Stomach (tissue), 9 donors: ENCODE results near the gene SPRY1. TPM values are rescaled to one million over a fixed set of nuclear protein-coding genes. Genes with fewer than 3 reads are reported as not detected.

Experiments
- DNase-seq, 2 donors: peaks; one replicate each; pipeline versions ENCODE4 v3.0.0 to v3.0.0-alpha.2; 2013 to 2019
- H3K27ac ChIP-seq, 5 donors: fragments of 200-600 bp in 4 of 5; sonication (generic) in 4 of 5; one replicate each; pipeline ENCODE4 v1.5.1; 2013 to 2019; ENCODE audit warnings: mild to moderate bottlenecking in 1 of 5, moderate library complexity in 1 of 5
- H3K27me3 ChIP-seq, 3 donors: fragments of 200-600 bp; sonication (generic); one replicate each; pipeline ENCODE4 v1.5.1; 2017 to 2019; ENCODE audit warnings: mixed run types in 1 of 3
- H3K36me3 ChIP-seq, 4 donors: fragments of 200-600 bp; sonication (generic); 1 replicate in 3 of 4; 2 replicates in 1 of 4; pipeline ENCODE4 v1.5.1; 2016 to 2019
- H3K4me1 ChIP-seq, 4 donors: fragments of 200-600 bp; sonication (generic); one replicate each; pipeline ENCODE4 v1.5.1; 2016 to 2019
- H3K4me3 ChIP-seq, 4 donors: fragments of 200-600 bp; sonication (generic) in 3 of 4; one replicate each; pipeline ENCODE4 v1.5.1; 2016 to 2019; ENCODE audit warnings: mild to moderate bottlenecking in 1 of 4
- H3K9me3 ChIP-seq, 4 donors: fragments of 200-600 bp; sonication (generic); one replicate each; pipeline ENCODE4 v1.5.1; 2016 to 2019
- CTCF ChIP-seq, 7 experiments: fragments of 450-650 bp in 4 of 7; fragments of 200-600 bp in 3 of 7; sonication (generic) in 3 of 7; IDR thresholded peaks; one replicate each; pipeline ENCODE4 v1.5.1; 2016 to 2019; ENCODE audit warnings: antibody characterized with exemption in 7 of 7, control low read depth in 2 of 7, mild to moderate bottlenecking in 1 of 7
- EP300 ChIP-seq: sonication (generic); formaldehyde crosslinking; IDR thresholded peaks from one replicate; pipeline ENCODE4 v1.6.1; 2017; ENCODE audit warnings: antibody characterized with exemption
- POLR2A ChIP-seq, 4 donors: fragments of 450-650 bp; IDR thresholded peaks; one replicate each; pipeline ENCODE4 v1.6.1; 2016; ENCODE audit warnings: antibody characterized with exemption in 4 of 4, control low read depth in 2 of 4, mild to moderate bottlenecking in 1 of 4, moderate library complexity in 1 of 4
- POLR2AphosphoS5 ChIP-seq, 3 donors: sonication (generic); formaldehyde crosslinking; IDR thresholded peaks; one replicate each; pipeline ENCODE4 v1.6.1; 2016; ENCODE audit warnings: antibody characterized with exemption in 3 of 3
- WGBS, 5 donors: extraction: QIAGEN DNeasy Blood & Tissue Kit in 3 of 5; methylation state at CpG; one replicate each; pipeline versions ENCODE4 v1.1.5 to v1.1.7; 2013 to 2018; 5-methylcytosine and 5-hydroxymethylcytosine counted together
- intact Hi-C: fragments of 100-400 bp; cut with DNase I; formaldehyde crosslinking; loops from one replicate; pipeline ENCODE4 v1.15.1; 2023; ENCODE audit warnings: low total_unique reads
- polyA plus RNA-seq, 3 donors: library from polyadenylated mRNA; stranded (reverse); fragments of 200-250 nt; gene quantifications; one replicate each; pipeline ENCODE4 v1.2.3, GENCODE V29; 2013
- total RNA-seq, 5 donors: library from RNA; depleted of rRNA; stranded (reverse); fragments of >200 nt; gene quantifications; one replicate each; pipeline versions ENCODE4 v1.1.0 to v1.2.3, GENCODE V29; 2014 to 2016
- donor health status: healthy with polysubstance abuse.
- donor health status: Bipolar disorder and iron deficiency.
- donor health status: healthy.

Gene SPRY1
- total and polyA plus RNA-seq, 8 donors, result 15.7 to 85.2 (median 49.3) TPM

GRCh38 chr4:123379392-123379791 lies 17.2 kb upstream of the SPRY1 start:
- DNase-seq, result no peak
- WGBS, 5 donors, result 73 to 84% (median 84%) methylated on average over 1 of the region's 1 CpG
- intact Hi-C loops, result no loop called here
- TF ChIP-seq CTCF (IDR thresholded peaks at IDR 0.05) (no peak), POLR2AphosphoS5 (IDR thresholded peaks at IDR 0.05) (no peak), POLR2A (IDR thresholded peaks at IDR 0.05) (no peak), EP300 (no peak)
- H3K4me1 ChIP-seq, result no peaks in the 10 kb centered on the region
- H3K4me3 ChIP-seq, result no peak overlapping the region
- H3K36me3 ChIP-seq, result no peaks in the 10 kb centered on the region
- H3K9me3 ChIP-seq, result no peaks in the 10 kb centered on the region
- no peak overlapping the region for H3K27ac ChIP-seq
- H3K27me3 ChIP-seq, result no peaks in the 10 kb centered on the region

- peaks cover 0 to 4% (median 0%) of the 10 kb centered on the region in 4 donors for H3K4me1 ChIP-seq
- no peaks in the 10 kb centered on the region for H3K9me3 ChIP-seq
- no peaks in the 10 kb centered on the region for H3K27me3 ChIP-seq
- DNase-seq, result no peak
- TF ChIP-seq POLR2AphosphoS5 (IDR thresholded peaks at IDR 0.05) (no peak), POLR2A (IDR thresholded peaks at IDR 0.05) (no peak), EP300 (no peak), CTCF (IDR thresholded peaks at IDR 0.05) (no peak)
- no peaks in the 10 kb centered on the region for H3K36me3 ChIP-seq
- no peak overlapping the region for H3K27ac ChIP-seq
- 81 to 91% (median 90%) methylated on average over 3 of the region's 3 CpGs for WGBS, 5 donors
- intact Hi-C loops, result loop anchor here (10.0 kb wide), 1 partner anchor 284 kb away; no protein-coding TSS in a partner anchor
- H3K4me3 ChIP-seq, result no peak overlapping the region
These were observed 15.6 kb upstream of the SPRY1 start for GRCh38 chr4:123380728-123381716.

- Histone ChIP-seq H3K27ac (no peak overlapping the region), H3K4me3 (no peak overlapping the region), H3K27me3 (no peaks in the 10 kb centered on the region), H3K4me1 (peaks cover 0 to 8% (median 4%) of the 10 kb centered on the region in 4 donors), H3K36me3 (no peaks in the 10 kb centered on the region), H3K9me3 (no peaks in the 10 kb centered on the region)
- DNase-seq, result no peak
- intact Hi-C loops, result loop anchor here (10.0 kb wide), 1 partner anchor 283 kb away; no protein-coding TSS in a partner anchor
- 86 to 98% (median 87%) methylated on average over 5 of the region's 5 CpGs for WGBS, 5 donors
- TF ChIP-seq POLR2AphosphoS5 (IDR thresholded peaks at IDR 0.05), result no peak
- TF ChIP-seq EP300, result no peak
- TF ChIP-seq CTCF (IDR thresholded peaks at IDR 0.05), result no peak
These were observed 14.6 kb upstream of the SPRY1 start for GRCh38 chr4:123381996-123382395.

GRCh38 chr4:123383566-123383965 lies 13.0 kb upstream of the SPRY1 start:
- intact Hi-C loops, result loop anchor here (10.0 kb wide), 1 partner anchor 281 kb away; no protein-coding TSS in a partner anchor
- no peak overlapping the region for H3K4me3 ChIP-seq
- H3K9me3 ChIP-seq, result no peaks in the 10 kb centered on the region
- no peak overlapping the region for H3K27ac ChIP-seq
- no peak for DNase-seq
- H3K27me3 ChIP-seq, result no peaks in the 10 kb centered on the region
- TF ChIP-seq POLR2A (IDR thresholded peaks at IDR 0.05) (no peak), EP300 (no peak), CTCF (IDR thresholded peaks at IDR 0.05) (no peak), POLR2AphosphoS5 (IDR thresholded peaks at IDR 0.05) (no peak)
- H3K4me1 ChIP-seq, result peaks cover 0 to 9% (median 4%) of the 10 kb centered on the region in 4 donors
- 84 to 94% (median 89%) methylated on average over 3 of the region's 3 CpGs for WGBS, 5 donors
- no peaks in the 10 kb centered on the region for H3K36me3 ChIP-seq
